HG03039 (cell line): ENCODE measurements around the gene HOXC12.

ENCODE experiments used
- ATAC-seq: cut with Tn5 transposase; IDR thresholded peaks from one replicate; pipeline ENCODE4 v1.9.1; 2021; ENCODE audit warnings: mild to moderate bottlenecking, moderate library complexity; ENCODE audit not compliant: unreplicated experiment

Gene HOXC12

GRCh38 chr12:54005853-54006558 lies 51.3 kb downstream of the HOXC12 start:
- ATAC-seq, result no peak

GRCh38 chr12:54006559-54007220 lies 52.0 kb downstream of the HOXC12 start:
- ATAC-seq, result no peak

GRCh38 chr12:54007538-54008259 lies 53.0 kb downstream of the HOXC12 start:
- ATAC-seq, result no peak

GRCh38 chr12:54008260-54008552 lies 53.5 kb downstream of the HOXC12 start:
- no peak for ATAC-seq
